Measurements from ENCODE around the gene MEX3D.

Gene MEX3D

DNA sequence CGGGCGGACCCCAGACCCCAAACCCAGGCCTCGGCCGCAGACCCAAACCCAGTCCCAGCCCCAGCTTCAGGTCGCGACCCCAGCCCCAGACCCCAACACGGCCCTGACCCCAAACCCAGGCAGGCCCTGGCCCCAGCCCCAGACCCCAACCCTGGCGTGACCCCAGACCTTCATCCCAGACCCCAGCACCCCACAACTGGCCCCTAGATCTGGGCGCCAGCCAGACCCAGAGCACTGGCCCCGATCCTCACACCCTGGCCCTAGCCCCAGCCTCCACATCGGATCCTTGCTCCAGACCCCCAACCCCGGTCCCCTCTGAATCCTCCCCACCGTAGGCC is 17.1 kb upstream of the MEX3D start:
- no peak for TF ChIP-seq POLR2AphosphoS5 (IDR thresholded peaks at IDR 0.05; ENCODE audit: low read depth)
- Histone ChIP-seq H3K27ac (replicated peaks) (no peak overlapping the region), H3K27me3 (ENCODE audit: insufficient read depth, poor library complexity, severe bottlenecking) (no peaks in the 10 kb centered on the region), H3K4me3 (replicated peaks; ENCODE audit: insufficient read depth, low read length) (no peak overlapping the region)
- no peak for DNase-seq (ENCODE audit: low read depth in 1 of 2, low spot score in 1 of 2)

DNA sequence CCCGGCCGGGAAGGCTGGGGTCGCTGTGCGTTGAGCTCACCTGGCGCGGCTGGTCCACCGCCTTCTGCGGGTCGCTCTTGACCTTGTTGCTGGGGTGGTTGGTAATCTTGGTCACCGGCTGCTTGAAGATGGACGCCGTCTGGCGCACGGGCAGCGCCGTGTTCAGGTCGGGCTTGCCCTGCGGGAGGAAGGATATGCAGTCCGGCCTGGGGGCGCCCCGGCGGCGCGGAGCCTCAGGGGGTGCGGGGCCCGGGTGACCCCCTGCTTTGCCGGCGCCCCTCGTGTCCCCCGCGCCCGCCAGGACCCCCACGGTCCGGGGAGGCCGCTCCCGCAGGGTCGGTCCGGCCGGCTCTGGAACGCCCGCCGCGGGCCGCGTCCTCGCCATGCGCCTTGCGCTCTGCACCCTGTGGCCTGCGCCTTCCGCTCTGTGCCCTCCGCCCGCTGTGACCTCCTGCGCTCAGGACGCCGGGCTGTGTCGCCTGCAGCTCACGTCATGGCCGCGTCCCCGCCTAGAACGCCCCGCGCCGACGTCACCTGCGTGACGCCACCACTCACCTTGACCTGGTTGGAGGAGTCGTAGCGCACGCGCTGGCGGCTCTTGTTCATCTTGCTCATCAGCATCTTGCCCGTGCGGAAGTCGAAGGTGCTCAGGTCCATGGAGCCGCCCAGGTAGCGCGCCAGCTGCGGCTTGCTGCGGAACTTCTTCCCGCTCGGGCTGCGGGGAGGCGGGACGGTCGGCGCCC is 16.5 kb upstream of the MEX3D start:
- no peak for DNase-seq (ENCODE audit: low read depth in 1 of 2, low spot score in 1 of 2)
- Histone ChIP-seq H3K27me3 (ENCODE audit: insufficient read depth, poor library complexity, severe bottlenecking) (no peaks in the 10 kb centered on the region), H3K4me3 (replicated peaks; ENCODE audit: insufficient read depth, low read length) (no peak overlapping the region), H3K27ac (replicated peaks) (no peak overlapping the region)
- TF ChIP-seq, protein P1, sequence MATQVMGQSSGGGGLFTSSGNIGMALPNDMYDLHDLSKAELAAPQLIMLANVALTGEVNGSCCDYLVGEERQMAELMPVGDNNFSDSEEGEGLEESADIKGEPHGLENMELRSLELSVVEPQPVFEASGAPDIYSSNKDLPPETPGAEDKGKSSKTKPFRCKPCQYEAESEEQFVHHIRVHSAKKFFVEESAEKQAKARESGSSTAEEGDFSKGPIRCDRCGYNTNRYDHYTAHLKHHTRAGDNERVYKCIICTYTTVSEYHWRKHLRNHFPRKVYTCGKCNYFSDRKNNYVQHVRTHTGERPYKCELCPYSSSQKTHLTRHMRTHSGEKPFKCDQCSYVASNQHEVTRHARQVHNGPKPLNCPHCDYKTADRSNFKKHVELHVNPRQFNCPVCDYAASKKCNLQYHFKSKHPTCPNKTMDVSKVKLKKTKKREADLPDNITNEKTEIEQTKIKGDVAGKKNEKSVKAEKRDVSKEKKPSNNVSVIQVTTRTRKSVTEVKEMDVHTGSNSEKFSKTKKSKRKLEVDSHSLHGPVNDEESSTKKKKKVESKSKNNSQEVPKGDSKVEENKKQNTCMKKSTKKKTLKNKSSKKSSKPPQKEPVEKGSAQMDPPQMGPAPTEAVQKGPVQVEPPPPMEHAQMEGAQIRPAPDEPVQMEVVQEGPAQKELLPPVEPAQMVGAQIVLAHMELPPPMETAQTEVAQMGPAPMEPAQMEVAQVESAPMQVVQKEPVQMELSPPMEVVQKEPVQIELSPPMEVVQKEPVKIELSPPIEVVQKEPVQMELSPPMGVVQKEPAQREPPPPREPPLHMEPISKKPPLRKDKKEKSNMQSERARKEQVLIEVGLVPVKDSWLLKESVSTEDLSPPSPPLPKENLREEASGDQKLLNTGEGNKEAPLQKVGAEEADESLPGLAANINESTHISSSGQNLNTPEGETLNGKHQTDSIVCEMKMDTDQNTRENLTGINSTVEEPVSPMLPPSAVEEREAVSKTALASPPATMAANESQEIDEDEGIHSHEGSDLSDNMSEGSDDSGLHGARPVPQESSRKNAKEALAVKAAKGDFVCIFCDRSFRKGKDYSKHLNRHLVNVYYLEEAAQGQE (IDR thresholded peaks at IDR 0.05; ENCODE audit: insufficient replicate concordance, low read depth) = no peak
- TF ChIP-seq SPI1 (IDR thresholded peaks at IDR 0.05; ENCODE audit: borderline replicate concordance, low read depth) (no peak), GABPA (IDR thresholded peaks at IDR 0.05; ENCODE audit: low read depth) (no peak), POLR2AphosphoS5 (IDR thresholded peaks at IDR 0.05; ENCODE audit: low read depth) (peak; percentile 10; the same call in 1 of the 2 replicates)

DNA sequence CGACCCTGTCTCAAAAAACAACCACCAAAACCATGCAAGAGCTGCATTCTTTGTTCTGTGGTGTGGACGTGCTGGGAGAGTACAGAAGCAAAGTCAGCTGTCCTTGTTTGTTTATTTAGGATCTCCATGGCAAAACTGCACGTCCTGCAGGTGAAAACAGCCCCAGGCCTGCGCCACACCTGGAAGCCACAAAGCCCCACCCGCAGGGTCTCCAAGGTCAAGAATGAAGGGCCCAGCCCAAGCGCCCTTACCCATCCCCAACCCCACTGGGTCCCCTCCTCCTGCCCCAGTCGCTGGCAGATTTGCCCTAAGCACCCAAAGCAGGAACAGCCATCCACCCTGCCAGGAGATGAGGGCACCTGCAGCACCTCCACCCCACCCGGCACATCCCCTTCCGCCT is 14.1 kb upstream of the MEX3D start:
- H3K27me3 ChIP-seq (ENCODE audit: insufficient read depth, poor library complexity, severe bottlenecking) = no peaks in the 10 kb centered on the region
- H3K27ac ChIP-seq (replicated peaks) = no peak overlapping the region
- TF ChIP-seq SPI1 (IDR thresholded peaks at IDR 0.05; ENCODE audit: borderline replicate concordance, low read depth) (no peak), GABPA (IDR thresholded peaks at IDR 0.05; ENCODE audit: low read depth) (no peak), POLR2AphosphoS5 (IDR thresholded peaks at IDR 0.05; ENCODE audit: low read depth) (no peak)
- TF ChIP-seq, protein P2, sequence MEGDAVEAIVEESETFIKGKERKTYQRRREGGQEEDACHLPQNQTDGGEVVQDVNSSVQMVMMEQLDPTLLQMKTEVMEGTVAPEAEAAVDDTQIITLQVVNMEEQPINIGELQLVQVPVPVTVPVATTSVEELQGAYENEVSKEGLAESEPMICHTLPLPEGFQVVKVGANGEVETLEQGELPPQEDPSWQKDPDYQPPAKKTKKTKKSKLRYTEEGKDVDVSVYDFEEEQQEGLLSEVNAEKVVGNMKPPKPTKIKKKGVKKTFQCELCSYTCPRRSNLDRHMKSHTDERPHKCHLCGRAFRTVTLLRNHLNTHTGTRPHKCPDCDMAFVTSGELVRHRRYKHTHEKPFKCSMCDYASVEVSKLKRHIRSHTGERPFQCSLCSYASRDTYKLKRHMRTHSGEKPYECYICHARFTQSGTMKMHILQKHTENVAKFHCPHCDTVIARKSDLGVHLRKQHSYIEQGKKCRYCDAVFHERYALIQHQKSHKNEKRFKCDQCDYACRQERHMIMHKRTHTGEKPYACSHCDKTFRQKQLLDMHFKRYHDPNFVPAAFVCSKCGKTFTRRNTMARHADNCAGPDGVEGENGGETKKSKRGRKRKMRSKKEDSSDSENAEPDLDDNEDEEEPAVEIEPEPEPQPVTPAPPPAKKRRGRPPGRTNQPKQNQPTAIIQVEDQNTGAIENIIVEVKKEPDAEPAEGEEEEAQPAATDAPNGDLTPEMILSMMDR (IDR thresholded peaks at IDR 0.05; ENCODE audit: insufficient read depth, low read length) = no peak
- TF ChIP-seq, protein P1 (IDR thresholded peaks at IDR 0.05; ENCODE audit: insufficient replicate concordance, low read depth) = no peak
- DNase-seq (ENCODE audit: low read depth in 1 of 2, low spot score in 1 of 2) = no peak
- H3K4me3 ChIP-seq (replicated peaks; ENCODE audit: insufficient read depth, low read length) = no peak overlapping the region

DNA sequence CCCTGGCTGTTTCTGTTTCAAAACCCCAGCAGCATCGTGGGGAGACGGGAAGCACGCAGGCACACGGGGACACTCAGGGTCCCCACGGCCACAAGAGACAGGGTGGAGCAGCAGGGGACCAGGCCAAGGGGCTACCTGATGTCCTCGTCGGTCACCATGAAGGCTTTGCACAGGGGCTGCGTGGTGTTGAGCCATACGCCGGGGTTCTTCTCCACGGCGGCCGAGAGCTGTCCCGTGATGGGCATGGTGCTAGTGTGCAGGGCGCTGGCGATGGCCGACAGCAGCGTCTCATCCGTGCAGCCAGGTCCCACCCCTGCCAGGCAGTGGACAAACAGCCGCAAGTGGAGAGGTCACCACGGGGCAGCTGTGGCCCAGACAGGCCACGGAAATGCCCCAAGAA is 12.8 kb upstream of the MEX3D start:
- TF ChIP-seq, protein P2 (IDR thresholded peaks at IDR 0.05; ENCODE audit: insufficient read depth, low read length) = no peak
- no peak for TF ChIP-seq GABPA (IDR thresholded peaks at IDR 0.05; ENCODE audit: low read depth)
- TF ChIP-seq, protein P1 (IDR thresholded peaks at IDR 0.05; ENCODE audit: insufficient replicate concordance, low read depth) = no peak
- no peak for TF ChIP-seq POLR2AphosphoS5 (IDR thresholded peaks at IDR 0.05; ENCODE audit: low read depth)
- DNase-seq (ENCODE audit: low read depth in 1 of 2, low spot score in 1 of 2) = no peak
- no peaks in the 10 kb centered on the region for H3K27me3 ChIP-seq (ENCODE audit: insufficient read depth, poor library complexity, severe bottlenecking)
- no peak overlapping the region for H3K27ac ChIP-seq (replicated peaks)
- H3K4me3 ChIP-seq (replicated peaks; ENCODE audit: insufficient read depth, low read length) = no peak overlapping the region
